COR-L47 (cell line): ENCODE results near the gene CDH6.
A peak's percentile ranks its signal among the peaks of the same experiment; 100 is the strongest.

Source experiments
- DNase-seq: peaks from one replicate; lab custom pipeline; 2025; lab: John Stamatoyannopoulos, UW

CDH6 gene

DNA sequence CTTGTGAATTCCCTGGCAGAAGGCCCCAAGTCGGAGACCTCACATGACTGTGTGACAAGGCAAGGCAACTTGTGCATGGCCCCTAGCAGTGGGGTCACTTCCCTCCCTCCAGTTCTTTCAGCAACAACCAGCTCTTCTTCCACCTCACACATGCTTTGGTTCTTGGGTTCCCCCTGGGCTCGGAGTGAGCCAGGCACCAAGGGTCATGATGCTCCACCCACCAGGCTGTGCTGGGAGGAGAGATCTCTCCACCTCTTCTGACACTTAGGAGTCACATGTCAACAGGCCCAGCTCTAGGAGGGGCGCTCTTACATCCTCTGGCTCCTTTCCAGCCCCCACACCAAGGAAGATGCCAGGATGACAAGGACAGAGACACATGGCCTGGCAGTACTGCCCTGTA, 56.7 kb downstream of the CDH6 start:
- DNase-seq = no peak

DNA sequence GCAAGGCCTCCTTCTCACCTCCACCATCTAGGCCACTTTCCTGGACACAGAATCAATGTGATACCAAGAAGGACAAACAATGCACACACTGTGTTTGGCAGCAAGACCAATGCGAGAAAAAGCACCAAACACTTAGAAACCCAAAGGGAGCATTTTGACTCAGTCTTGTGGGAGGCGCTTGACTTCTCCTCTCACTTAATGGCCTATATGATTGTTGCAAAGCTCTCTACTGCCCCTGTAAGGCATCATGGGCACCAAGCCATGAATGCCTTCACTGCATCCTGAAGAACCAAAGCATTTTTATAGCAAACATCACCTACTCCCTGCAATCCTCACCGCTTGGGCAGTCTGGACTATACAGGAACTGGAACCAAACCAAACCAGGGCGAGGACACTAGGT, 57.5 kb downstream of the CDH6 start:
- DNase-seq = no peak

DNA sequence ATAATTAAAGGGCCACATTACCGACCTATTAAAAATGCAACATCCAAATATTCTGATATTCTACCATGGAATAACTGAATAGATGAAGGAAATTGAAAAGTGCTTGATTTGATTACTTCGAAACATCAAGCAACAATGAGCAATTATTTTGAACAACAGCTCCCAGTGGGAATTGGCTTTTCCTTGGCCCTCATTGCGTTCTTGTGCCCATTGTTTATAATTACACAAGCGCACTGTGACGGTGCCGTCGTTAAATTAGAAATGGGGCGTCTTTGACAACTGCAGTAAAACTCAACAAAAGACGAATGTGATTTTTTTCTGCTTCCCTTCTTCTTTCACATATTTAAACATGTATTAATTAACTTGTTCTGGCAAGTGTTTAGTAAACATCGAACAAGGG, 61.6 kb downstream of the CDH6 start:
- peak; percentile 24 for DNase-seq

DNA sequence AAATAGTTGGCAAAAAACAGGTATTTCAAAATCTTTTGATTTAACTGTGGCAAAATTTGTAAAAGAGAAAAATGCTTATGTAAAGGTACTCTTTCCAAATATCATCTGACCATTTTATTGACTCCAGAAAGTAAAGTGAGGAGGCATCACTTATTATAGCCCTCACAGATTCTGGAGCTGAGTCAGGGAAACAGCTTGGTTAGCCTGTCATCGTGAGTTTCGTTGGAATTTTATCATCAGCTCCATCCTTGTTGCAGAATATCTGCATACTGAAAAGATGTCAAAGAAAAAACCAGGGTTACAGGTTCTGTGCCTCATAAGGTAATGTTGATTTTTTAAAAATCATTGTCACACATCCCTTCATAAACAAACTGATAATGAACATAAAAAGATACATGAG, 74.8 kb downstream of the CDH6 start:
- no peak for DNase-seq

DNA sequence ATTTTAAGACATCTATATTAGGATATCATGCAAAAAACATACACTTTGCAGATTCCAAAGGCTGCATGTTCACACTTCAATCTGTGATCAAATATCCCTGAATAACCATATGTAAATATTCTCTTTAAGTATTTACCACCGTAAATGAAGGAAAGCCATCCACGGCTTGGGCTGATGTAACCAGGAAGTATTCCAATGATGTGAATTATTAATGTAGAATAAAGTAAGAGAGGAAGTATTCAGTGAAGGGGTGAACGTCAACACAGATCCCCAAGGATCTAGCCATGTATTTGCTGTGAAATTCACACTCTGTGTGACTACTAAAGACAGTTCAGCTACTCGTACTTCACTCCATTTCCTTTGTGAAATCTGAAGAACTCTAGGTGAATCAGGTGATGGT, 75.2 kb downstream of the CDH6 start:
- DNase-seq = no peak

DNA sequence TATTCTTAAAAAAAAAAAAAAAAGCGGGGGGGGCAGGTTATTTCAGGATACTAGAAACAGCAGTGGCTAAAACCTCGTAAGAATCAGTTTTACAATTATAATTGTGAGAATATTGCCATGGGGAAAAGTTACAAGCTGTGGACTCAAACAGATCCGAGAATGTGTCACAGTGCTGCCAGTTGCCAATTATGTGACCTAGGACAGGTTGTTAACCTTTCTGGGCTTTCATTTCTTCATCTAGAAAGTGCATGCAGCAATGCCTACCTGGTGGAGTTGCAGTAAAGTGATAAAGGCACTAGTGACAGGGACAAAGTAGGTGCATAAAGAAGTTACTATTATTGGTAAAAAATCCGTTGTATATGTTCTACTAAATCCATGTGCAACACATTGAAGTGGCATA, 75.8 kb downstream of the CDH6 start:
- DNase-seq = no peak

DNA sequence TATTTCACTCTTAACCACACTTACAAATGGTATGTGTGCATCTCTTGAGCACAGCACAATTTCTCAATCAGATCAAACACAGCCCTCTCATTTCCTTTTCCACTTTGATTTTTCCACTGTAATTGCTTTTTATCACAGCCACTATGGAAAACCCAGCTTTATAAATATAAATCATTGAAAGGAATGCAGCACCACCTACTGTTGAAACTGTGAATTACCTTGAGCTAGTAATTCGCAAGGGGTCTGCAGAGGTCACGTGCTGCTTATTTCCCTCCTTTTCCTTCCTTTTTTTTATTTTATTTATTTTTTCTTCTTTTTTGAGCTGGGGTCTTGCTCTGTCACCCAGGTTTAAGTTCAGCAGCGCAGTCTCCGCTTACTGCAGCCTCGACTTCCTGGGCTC, 76.9 kb downstream of the CDH6 start:
- DNase-seq = peak; percentile 32

DNA sequence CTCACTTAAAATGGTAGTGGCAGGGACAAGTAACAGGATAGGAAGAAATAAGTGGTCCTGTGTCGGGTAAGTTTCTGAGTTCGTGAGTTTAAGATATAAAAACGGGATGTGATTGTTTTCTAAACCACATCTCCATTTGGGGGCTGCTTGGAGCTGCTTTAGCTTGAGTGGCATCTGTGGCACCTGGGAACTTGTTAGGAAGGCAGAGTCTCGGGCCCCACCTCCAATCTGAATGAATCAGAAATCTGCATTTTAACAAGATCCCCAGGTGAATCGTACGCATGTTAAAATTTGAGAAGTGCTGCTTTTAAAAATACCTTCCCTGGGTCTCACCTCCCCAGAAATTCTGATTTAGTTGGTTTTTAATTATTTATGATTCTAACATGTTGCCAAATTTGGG, 78.1 kb downstream of the CDH6 start:
- DNase-seq = no peak

DNA sequence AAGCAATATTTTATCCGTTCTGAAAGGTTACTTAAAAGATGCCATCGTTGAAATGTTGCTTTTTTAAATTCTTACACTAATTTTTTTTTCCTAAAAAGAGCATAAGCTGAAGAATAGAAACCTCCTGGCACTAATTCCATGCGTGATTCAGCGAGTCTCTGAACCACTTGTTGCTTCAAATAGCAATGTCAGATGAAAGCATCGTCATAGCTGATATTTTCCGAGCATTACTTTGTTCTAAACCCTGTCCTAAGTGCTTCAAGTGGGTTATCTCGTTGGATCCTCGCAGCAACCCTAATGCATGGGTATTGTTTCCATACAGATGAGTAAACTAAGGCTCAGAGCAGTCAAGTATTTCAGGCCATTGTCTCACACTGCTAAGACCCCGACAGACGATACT, 79.7 kb downstream of the CDH6 start:
- DNase-seq = no peak

DNA sequence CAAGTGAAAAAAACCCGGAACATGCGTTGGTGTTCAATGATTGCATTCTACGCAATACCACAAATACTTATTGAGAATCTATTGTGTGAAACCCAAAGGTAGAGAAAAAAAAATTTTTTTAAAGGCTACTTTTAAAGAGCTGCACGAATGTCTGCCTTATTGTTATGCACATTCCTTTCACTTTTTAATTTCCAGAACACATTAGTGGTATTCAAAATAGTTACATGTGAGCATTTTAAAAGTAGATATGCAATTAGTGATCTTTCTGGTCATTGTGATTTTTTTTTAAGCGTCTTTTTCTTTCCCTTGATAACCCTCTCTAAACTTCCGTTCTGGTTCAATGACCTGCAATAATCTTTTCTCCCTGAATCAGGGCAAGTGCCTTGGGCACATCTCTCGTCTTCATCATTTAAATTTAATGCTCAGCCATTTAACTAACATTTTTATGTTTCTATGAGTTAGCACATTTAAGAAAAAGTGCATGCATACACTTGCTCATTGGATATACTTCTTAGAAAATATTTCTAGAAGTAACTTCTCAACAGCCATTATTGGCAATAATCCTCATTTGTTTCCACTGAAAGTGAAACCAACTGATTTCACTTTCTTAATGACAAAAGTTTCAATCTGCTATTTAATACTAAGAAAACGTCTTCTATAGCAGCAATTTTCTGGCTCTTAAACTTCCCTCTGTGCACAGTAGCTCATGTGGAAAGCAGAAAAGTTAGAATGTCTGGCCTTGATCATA, 80.3 kb downstream of the CDH6 start:
- DNase-seq = no peak

DNA sequence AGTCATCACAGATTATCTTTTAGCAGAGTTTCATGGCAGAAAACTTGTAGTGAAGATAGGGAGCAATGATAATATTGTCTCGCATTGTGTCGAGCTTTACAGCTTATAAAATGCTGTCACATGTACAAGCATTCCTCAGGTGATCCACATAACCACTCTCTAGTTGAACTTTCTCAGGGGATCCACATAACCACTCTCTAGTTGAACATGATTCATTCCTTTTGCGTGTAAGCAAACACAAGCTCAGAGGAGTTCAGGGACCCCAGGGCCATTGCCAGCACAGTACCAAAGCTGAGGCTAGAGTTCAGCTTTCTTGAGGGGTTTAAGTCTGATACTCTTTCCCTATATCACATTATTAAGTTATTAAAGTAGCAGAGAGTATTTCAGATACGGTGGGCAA, 86.7 kb downstream of the CDH6 start:
- DNase-seq = no peak

DNA sequence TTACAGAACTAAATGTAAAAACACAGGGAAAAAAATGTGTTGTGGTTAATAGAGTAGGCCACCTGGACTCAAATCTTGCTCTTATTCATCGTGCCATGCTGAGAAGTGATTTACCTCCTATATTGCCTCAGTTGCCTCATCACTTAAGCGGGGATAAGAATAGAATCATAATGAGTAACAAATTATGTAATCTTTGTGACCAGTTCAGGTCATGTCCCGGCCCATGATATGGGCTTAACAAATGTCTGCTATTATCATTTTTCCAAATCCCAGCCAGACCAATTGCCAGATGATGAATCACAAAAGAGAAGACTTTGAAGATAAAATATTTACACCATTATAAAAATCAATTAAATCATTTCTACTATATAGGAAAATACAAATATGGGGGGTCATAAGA, 89.8 kb downstream of the CDH6 start:
- DNase-seq = no peak

DNA sequence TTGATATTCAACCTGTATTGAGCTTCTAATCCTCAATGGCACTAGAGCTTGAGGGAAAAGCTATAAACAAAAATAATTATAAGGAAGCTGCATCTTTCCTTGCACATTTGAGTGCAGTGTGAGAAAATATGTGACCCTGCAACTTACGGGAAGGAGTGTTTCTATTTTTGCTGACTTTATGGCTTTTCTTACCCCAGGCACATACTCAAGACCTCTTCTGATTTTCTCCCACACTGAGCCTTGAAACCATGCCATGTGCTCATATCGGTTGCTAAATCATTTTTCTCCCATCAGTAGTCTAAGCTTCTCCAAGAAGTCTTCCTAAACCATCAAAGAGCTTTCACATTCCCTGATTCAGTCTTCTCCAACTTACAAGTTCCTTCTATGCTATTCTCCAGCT, 91.5 kb downstream of the CDH6 start:
- DNase-seq = no peak

DNA sequence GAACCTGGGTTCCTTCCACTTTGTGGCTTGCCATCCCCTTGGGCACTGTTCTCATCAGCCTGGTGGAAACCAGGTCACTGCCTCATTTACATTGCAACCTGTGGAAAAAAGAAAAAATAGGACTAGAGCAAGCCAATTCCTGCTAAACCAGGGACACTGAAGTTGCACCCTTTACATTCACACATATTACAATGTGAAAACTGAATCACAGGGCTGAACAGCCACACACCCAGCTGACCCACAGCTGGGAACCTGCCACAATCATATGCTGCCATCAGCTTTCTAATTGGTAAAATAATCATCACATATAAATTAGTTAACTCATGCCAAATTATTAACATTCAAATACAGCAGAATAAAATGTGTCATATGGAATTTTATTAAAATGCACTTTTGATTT, 94.5 kb downstream of the CDH6 start:
- DNase-seq = no peak

DNA sequence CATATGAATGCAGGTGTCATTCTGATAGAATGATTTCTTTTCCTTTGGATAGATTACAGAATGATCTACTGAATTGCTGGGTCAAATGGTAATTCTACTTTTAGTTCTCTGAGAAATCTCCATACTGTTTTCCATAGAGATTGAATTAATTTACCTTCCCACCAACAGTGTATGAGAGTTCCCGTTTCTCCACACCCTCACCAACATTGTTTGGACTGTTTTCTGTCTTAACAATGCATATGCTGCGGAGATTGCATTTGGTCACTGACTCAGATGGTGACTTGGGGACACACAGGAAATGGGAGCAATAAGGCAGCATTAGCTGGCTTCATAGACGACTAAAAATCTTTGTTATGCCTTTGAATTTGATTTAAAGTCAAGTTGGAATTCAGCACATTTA, 95.9 kb downstream of the CDH6 start:
- DNase-seq = no peak

DNA sequence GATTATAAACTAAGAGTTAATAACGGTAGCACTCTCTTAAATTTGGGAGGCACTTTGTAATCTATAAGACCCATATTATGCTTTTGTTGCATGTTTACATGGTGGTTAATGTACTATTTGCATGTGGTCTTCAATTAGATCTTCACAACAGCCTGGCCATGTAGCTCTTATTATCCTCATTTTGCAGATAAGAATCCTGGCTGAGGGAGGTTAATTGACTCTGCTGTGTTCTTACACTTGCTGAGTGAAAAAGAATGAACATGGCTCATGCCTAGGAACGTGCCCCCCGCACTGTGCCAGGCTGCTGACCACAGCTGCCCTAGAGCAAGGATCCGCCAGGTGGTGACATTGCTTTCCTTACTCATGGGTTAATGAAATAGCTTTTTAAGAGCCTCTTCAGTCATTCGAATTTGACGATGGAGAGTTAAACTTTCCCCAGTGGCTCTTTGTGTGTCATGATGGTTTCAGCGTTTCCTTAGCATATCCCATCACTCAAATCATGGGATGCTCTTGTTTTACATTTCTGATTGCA, 97.9 kb downstream of the CDH6 start:
- DNase-seq = no peak

DNA sequence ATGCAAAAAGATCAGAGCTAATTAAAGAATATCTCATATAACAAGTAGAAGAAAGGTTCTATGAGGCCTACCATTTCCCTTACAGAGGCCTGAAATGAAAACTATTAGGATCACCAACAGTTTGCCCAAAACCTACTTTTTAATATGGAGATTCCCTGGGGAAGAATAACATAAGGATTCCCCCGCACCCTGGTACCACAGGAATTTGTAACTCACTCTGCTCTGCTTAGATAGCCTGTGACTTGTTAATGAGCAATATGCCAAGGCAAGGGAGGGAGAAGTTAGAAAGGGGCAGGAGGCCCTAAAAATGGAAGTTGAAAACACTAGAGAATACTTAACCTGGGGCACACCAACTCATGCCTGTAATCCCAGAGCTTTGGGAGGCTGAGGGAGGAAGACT, 107.0 kb downstream of the CDH6 start:
- DNase-seq = no peak

DNA sequence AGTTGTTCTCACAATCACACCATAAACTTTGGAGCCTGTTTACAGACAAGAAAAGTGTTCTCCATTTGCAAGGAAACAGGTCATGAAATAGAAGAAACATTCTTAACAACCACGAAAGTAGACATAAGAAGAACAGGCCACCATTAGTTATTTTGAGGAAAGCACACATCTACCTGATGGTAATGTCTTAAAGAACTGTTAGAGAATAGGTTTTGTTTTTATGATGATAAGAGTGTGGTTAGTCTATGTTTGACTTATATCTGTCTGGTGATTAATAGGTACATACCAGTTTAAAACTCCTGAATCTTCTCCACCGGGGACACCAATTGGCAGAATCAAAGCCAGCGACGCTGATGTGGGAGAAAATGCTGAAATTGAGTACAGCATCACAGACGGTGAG, 108.3 kb downstream of the CDH6 start:
- no peak for DNase-seq

DNA sequence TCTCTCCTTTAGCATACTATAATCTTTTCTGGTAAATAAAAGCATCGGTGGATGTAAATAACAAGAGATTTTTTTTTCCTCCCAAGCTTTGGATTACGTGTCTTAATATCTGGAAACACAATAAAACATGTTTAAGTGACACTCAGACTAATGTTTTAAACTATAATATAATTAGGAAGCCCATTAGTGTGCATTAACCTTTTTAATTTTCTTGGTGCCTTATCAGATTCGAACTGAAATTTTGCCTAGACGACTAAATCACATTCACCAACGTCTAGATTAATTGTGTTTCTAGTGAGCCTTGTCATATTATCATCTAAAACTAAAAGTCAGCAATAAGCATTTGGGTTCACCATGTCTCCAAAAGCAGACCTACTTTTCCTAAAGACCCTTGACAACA, 110.2 kb downstream of the CDH6 start:
- no peak for DNase-seq

DNA sequence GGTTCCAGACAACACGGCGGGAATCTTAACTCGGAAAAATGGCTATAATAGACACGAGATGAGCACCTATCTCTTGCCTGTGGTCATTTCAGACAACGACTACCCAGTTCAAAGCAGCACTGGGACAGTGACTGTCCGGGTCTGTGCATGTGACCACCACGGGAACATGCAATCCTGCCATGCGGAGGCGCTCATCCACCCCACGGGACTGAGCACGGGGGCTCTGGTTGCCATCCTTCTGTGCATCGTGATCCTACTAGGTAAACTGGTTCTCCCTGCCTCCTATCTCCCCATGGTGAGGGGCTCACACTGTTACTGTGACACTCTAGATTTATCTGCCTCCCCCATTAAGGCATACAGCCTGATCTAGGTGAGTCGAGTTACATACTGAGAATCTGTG, 124.2 kb downstream of the CDH6 start:
- DNase-seq = no peak

DNA sequence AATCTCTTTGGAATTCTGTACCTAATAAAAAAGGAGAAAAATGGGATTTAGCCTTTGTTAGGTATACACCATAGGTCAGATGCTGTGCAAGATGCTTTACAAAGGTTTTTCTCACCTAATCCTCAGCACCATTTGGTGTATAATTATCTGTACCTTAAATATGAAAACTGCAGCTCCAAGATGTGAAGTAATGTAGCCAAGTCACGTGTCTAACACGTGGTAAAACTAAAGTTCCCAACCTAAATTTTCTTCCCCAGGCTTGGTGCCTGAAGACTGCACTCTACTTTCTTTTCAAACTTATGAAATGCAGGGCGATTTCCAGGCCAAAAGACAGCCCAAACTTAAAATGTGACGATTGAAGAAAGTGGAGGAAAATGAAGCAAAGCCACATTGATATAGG, 125.8 kb downstream of the CDH6 start:
- no peak for DNase-seq

DNA sequence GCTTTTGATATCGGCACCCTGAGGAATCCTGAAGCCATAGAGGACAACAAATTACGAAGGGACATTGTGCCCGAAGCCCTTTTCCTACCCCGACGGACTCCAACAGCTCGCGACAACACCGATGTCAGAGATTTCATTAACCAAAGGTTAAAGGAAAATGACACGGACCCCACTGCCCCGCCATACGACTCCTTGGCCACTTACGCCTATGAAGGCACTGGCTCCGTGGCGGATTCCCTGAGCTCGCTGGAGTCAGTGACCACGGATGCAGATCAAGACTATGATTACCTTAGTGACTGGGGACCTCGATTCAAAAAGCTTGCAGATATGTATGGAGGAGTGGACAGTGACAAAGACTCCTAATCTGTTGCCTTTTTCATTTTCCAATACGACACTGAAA, 129.5 kb downstream of the CDH6 start:
- DNase-seq = no peak

DNA sequence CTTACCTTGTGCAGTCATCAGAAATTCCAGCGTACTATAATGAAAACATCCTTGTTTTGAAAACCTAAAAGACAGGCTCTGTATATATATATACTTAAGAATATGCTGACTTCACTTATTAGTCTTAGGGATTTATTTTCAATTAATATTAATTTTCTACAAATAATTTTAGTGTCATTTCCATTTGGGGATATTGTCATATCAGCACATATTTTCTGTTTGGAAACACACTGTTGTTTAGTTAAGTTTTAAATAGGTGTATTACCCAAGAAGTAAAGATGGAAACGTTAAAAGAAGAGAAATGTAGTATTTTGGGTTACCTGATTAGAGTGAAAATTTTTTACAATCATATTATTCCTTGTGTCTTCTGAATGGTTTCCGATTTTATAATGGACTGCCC, 131.4 kb downstream of the CDH6 start:
- no peak for DNase-seq

DNA sequence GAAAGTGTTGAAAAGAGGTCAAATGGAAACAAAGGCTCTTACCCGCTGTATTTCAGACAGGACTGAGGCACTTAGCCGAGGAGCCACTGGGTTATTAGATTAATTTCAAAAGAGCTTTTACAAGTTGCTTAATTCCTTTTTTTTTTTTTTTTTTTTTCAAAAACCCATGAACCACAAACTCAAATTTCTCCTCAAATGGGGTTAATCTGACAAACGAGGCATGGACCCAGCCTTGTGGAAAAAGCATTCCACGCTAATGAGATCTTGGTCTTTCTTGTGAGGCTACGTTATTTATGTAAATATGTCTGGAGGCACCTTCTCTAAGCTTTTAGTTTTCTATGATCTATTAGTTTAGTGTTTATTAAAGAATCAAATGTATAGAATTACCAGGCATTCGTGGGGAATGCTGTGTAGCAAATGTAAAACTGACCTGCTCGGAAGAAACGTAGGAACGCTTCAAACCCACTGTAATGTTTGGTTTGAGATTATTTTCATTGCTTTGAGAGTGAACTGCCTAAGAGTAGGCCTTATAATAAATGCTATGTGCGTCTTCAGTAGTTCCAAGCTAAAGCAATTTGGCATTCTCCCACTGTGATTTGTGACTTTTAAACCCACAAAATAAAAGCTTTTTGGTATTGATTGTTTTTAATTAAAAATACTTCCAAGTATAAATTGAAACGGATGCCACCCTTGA, 134.7 kb downstream of the CDH6 start:
- no peak for DNase-seq
